Parathyroid adenoma (tissue), 2 donors: ENCODE results near the gene BCL2L11.

Experiments
- H2AFZ ChIP-seq: fragments of 300-600 bp; sonication (generic); one replicate; pipeline ENCODE4 v1.7.0; 2017; ENCODE audit warnings: antibody characterized with exemption, mild to moderate bottlenecking
- H3K27ac ChIP-seq: fragments of 300-600 bp; sonication (generic); one replicate; pipeline ENCODE4 v1.7.0; 2017
- H3K27me3 ChIP-seq: fragments of 300-600 bp; sonication (generic); one replicate; pipeline ENCODE4 v1.7.0; 2017; ENCODE audit warnings: low read length; ENCODE audit not compliant: control insufficient read depth, insufficient read depth
- H3K36me3 ChIP-seq: fragments of 300-600 bp; sonication (generic); one replicate; pipeline ENCODE4 v1.7.0; 2017; ENCODE audit warnings: low read length; ENCODE audit not compliant: control insufficient read depth, insufficient read depth
- H3K4me1 ChIP-seq: fragments of 300-600 bp; sonication (generic); one replicate; pipeline ENCODE4 v1.7.0; 2017; ENCODE audit warnings: control low read depth
- H3K4me2 ChIP-seq: fragments of 300-600 bp; sonication (generic); one replicate; pipeline ENCODE4 v1.7.0; 2017; ENCODE audit warnings: low read length
- H3K4me3 ChIP-seq: fragments of 300-600 bp; sonication (generic); one replicate; pipeline ENCODE4 v1.7.0; 2017; ENCODE audit warnings: low read depth, low read length
- H3K79me2 ChIP-seq: fragments of 300-600 bp; sonication (generic); one replicate; pipeline ENCODE4 v1.7.0; 2017; ENCODE audit warnings: control low read depth
- H3K9ac ChIP-seq: fragments of 300-600 bp; sonication (generic); one replicate; pipeline ENCODE4 v1.7.0; 2017; ENCODE audit warnings: mild to moderate bottlenecking
- H3K9me3 ChIP-seq: fragments of 300-600 bp; sonication (generic); one replicate; pipeline ENCODE4 v1.7.0; 2017; ENCODE audit warnings: low read length; ENCODE audit not compliant: control insufficient read depth
- TF ChIP-seq, protein P1 (sequence below): fragments of 300-600 bp; sonication (generic); IDR thresholded peaks from one replicate; pipeline ENCODE4 v1.7.0; 2017; ENCODE audit warnings: antibody characterized with exemption, mild to moderate bottlenecking
- donor health status: primary hyperparathyroidism.

The BCL2L11 gene

DNA sequence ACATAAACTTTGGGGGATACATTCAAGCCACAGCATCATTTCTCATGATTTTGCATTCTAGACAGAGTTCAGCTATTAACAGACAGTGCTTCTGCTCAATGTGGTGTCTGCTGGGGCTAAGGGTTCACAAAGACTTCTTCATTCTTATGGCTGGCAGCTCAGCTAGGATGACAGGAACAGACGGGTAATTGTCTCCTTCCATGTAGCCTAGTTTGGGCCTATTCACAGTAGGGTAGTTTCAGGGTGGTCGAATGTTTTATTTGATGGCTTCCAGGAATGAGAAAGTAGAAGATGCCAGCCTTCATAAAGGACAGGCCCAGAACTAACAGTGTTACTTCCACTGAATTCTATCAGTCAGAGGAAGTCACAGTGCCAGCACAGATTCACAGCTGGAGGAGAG lies 26.0 kb upstream of the BCL2L11 start:
- H3K36me3 ChIP-seq, result no peaks in the 10 kb centered on the region
- H3K79me2 ChIP-seq, result no peaks in the 10 kb centered on the region
- no peak overlapping the region for H3K9ac ChIP-seq
- H2AFZ ChIP-seq, result no peak overlapping the region
- no peak overlapping the region for H3K27ac ChIP-seq
- no peak overlapping the region for H3K4me3 ChIP-seq
- TF ChIP-seq, protein P1, sequence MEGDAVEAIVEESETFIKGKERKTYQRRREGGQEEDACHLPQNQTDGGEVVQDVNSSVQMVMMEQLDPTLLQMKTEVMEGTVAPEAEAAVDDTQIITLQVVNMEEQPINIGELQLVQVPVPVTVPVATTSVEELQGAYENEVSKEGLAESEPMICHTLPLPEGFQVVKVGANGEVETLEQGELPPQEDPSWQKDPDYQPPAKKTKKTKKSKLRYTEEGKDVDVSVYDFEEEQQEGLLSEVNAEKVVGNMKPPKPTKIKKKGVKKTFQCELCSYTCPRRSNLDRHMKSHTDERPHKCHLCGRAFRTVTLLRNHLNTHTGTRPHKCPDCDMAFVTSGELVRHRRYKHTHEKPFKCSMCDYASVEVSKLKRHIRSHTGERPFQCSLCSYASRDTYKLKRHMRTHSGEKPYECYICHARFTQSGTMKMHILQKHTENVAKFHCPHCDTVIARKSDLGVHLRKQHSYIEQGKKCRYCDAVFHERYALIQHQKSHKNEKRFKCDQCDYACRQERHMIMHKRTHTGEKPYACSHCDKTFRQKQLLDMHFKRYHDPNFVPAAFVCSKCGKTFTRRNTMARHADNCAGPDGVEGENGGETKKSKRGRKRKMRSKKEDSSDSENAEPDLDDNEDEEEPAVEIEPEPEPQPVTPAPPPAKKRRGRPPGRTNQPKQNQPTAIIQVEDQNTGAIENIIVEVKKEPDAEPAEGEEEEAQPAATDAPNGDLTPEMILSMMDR, result no peak
- H3K27me3 ChIP-seq, result no peaks in the 10 kb centered on the region
- no peak overlapping the region for H3K4me2 ChIP-seq
- no peaks in the 10 kb centered on the region for H3K4me1 ChIP-seq
- H3K9me3 ChIP-seq, result no peaks in the 10 kb centered on the region

DNA sequence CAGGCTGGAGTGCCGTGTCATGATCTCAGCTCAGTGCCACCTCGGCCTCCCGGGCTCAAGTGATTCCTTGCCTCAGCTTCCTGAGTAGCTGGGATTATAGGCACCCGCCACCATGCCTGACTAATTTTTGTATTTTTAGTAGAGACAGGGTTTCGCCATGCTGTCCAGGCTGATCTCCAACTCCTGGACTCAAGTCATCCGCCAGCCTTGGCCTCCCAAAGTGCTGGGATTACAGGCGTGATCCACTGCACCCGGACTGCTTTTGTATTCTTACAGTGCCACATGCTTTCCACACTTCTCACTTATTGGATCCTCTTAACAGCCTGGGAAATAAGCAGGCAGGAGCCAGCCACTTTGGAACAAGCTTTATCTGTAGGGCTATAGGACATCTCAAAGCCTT lies 25.3 kb upstream of the BCL2L11 start:
- no peaks in the 10 kb centered on the region for H3K4me1 ChIP-seq
- H3K9ac ChIP-seq, result no peak overlapping the region
- no peaks in the 10 kb centered on the region for H3K27me3 ChIP-seq
- no peaks in the 10 kb centered on the region for H3K36me3 ChIP-seq
- no peak overlapping the region for H2AFZ ChIP-seq
- H3K79me2 ChIP-seq, result no peaks in the 10 kb centered on the region
- H3K4me2 ChIP-seq, result no peak overlapping the region
- no peak overlapping the region for H3K27ac ChIP-seq
- no peak overlapping the region for H3K4me3 ChIP-seq
- TF ChIP-seq, protein P1, result no peak
- H3K9me3 ChIP-seq, result no peaks in the 10 kb centered on the region

DNA sequence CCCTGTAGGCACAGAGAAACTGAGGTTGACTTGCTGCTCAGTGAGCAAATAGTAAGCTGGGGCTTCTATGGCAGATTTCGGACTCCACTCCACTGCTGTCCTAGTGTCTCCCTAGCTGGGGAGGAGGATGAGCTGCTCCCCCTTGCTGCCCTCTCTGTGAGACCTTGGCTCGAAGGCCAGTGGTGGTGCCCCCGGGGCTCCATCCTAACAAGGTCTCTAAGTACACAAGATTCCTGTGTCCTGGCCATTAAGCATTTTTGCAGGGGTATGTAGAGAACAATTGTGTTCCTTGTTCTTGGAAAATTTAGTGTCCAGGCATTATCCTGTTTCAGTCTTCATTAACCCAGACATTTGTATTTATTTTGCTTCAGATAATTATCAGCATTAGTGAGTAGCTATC lies 21.3 kb upstream of the BCL2L11 start:
- H3K4me3 ChIP-seq, result no peak overlapping the region
- H3K4me1 ChIP-seq, result no peaks in the 10 kb centered on the region
- H3K9me3 ChIP-seq, result no peaks in the 10 kb centered on the region
- H3K4me2 ChIP-seq, result no peak overlapping the region
- no peaks in the 10 kb centered on the region for H3K36me3 ChIP-seq
- no peak overlapping the region for H2AFZ ChIP-seq
- no peak overlapping the region for H3K27ac ChIP-seq
- no peak overlapping the region for H3K9ac ChIP-seq
- TF ChIP-seq, protein P1, result no peak
- H3K79me2 ChIP-seq, result no peaks in the 10 kb centered on the region
- H3K27me3 ChIP-seq, result no peaks in the 10 kb centered on the region

DNA sequence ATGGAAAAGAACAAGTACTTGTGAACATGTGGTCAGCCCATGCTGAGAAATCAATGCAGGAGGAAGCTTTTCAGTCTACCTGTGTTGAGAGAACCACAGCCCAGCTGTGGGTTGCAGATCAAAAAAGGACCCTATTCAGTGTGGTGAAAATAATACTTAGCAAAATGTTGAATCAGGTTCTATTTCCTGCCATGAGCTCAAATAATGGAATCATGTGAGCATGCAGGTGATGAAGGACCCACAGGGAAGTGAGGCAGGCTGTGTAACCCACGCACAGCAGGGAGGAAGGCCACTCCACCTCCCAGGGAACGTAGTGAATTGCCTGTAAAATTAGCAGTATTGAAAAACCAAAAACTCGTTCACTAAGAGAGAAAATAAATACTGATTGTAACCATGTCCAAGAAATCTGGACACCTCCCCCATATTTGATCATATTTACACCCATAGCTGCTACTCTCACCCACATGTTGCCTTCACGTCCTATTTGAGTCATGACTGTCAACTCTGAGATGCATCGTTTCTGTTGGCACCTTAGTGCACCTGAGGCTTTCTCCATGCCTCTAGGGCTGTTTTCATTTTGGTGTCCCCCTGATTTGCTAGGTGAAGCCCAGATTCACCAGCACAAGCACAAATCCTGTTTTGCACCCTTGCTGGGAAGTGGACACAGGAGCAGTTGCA lies 20.5 kb upstream of the BCL2L11 start:
- H3K36me3 ChIP-seq, result no peaks in the 10 kb centered on the region
- H2AFZ ChIP-seq, result no peak overlapping the region
- H3K4me1 ChIP-seq, result no peaks in the 10 kb centered on the region
- H3K4me3 ChIP-seq, result no peak overlapping the region
- H3K27me3 ChIP-seq, result no peaks in the 10 kb centered on the region
- no peaks in the 10 kb centered on the region for H3K9me3 ChIP-seq
- H3K9ac ChIP-seq, result no peak overlapping the region
- H3K27ac ChIP-seq, result no peak overlapping the region
- H3K4me2 ChIP-seq, result no peak overlapping the region
- TF ChIP-seq, protein P1, result no peak
- no peaks in the 10 kb centered on the region for H3K79me2 ChIP-seq

DNA sequence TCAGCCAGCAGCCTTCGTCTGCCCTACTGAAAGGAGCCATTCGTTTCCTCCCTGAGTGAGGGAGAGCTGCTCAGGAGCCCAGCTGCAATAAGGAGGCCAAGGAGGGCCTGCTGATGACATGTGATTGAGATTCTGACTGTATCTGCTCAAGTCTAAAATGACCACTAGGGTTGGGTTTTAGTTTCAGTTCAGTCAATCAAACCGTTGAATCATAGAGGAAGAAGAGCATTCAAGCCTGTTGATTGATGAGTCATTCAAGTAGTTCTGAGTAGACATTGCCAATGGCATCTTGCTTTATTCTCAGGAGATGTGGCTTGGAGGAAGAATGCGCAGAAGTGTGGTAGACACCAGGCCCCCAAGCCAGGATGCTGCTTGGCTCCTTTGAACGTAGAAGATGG lies 19.9 kb upstream of the BCL2L11 start:
- Histone ChIP-seq H3K4me2 (no peak overlapping the region), H3K4me3 (no peak overlapping the region), H3K9me3 (no peaks in the 10 kb centered on the region), H3K27me3 (no peaks in the 10 kb centered on the region), H3K9ac (no peak overlapping the region), H3K36me3 (no peaks in the 10 kb centered on the region), H2AFZ (no peak overlapping the region), H3K79me2 (no peaks in the 10 kb centered on the region), H3K27ac (no peak overlapping the region), H3K4me1 (no peaks in the 10 kb centered on the region)
- TF ChIP-seq, protein P1, result no peak
